ENCODE data around the gene FAM3A.
A peak's percentile ranks its signal among the peaks of the same experiment; 100 is the strongest.

The FAM3A gene

DNA sequence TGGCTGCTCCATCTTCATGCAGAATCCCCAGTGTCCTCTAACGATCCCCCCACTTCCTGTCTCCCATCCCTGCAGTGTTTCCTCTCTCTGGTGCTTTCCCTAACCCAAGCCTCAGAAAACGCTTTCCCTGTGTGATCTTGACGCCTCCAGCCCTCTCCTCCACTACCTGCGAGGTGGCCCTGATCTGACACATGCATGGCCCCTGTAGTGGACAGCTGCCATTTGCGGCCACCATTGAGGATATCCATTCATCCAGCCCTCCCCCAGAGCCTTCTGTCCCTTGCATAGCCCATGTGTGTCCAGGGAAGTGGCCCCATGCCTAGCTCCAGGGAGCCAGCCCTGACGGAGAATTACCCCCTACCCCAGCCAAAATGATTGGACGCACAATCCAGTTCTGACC lies 32.7 kb downstream of the FAM3A start:
- no peak for DNase-seq (ENCODE audit: extremely low read depth in 1 of 2, low read depth in 1 of 2)

DNA sequence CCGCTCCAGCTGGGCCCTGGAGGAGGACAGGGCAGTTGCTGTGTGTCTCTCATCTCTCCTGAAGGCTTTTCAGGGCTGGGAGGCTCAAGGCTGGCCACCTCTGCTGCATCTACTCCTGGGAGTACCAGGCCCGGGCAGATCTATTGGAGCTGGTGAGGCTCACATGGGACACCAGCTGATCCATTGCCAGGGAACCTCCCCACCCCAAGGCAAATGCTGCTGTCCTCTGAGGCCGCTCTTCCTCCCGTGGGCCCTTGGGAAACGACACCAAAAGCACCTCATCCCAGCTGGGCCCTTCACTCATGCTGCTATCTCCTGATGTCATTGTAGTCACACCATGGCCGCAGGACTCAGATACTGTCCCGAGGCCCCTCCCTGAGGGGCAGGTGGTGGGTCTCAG lies 33.2 kb downstream of the FAM3A start:
- DNase-seq (ENCODE audit: extremely low read depth in 1 of 2, low read depth in 1 of 2): no peak

DNA sequence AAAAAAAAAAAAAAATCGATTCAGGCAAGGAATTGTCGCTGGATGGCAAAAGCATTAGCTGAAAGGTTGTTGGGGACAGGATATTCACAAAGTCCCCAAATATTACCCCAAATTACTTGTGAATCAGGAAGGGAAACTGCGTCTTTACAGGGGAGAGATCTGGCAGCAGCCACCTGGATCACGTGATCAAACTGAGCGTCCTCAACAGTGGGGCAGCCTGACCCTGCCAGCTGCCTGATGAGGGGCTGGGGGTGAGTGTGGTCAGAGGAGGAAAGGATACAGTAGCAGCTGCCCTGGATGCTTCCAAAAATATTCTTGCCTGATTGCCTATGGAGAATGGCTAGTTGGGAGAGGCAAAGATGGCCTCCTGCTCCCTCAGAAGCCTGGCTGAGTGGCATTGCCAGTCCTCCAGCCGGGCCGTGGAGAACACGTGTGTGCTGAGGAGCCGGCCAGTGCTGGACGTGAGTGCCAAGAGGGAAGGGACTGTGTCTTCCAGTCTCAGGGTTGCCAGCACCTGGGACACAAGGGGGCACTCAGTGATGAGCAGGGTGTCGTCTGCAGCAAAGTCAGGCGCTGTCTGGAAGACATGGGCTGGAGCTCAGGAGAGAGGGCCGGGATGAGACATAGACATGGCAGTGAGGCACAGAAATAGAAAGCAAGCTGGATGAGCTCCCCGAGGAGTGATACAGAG lies 34.0 kb downstream of the FAM3A start:
- DNase-seq (ENCODE audit: extremely low read depth in 1 of 2, low read depth in 1 of 2): no peak

DNA sequence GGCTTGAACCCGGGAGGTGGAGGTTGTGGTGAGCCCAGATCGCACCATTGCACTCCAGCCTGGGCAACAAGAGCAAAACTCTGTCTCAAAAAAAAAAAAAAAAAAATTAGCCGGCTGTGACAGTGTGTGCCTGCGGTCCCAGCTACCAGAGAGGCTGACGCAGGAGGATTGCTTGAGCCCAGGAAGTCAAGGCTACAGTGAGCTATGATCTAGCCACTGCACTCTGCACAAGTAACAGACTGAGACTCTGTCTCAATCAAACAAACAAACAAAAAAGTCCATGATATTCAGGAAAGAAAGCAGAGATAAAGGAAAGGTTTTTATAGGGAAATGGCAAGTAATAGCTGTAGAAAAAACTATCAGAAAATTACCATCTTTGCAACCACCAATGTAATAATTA lies 34.8 kb downstream of the FAM3A start:
- DNase-seq (ENCODE audit: extremely low read depth in 1 of 2, low read depth in 1 of 2): no peak

DNA sequence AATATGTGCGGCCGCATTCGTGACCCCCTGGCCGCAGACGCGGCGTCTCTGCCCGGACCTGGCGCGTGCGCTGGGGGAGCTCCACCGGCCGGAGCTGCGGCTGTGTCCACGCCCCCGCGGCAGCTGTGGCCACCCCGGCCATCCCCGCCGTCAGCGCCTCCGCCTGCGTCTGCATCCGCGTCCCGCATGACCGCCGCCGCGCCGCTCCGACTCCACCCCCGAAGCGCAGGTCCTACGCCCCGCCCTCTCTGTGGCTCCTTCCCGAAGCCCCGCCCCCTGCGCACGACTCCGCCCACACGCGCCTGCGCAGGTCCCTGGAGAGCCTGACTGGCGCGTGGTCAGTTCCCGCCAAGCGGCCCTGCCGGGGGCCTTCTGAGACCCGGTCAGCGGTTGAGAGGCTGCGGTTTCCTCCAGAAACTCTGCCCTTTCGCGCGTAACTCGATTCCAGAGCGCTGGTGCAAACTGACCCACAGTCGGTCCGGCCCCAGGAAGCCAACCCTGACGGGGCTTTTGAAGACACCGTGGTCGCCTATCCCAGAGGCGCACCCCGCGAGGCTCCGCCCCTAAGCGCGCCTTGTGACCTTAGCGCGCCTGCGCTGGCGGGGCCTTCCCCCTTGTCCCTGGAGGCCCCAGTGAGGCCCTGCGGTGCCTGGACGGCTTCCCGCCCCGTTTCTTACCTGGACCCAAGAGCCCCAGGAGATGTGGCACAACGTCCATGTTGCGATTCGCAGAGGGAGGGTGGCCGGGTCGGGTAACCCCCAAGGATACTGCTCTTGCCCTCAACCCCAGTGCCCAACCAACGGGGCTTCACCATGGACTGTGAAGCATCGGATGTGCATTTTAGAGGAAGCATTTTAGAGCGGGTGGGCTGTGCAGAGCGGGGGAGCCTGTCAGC lies 37.1 kb downstream of the FAM3A start, which contains the start of gene LAGE3:
Gene LAGE3, minus strand, starts transcription at position 554 of the 895 bp plus-strand sequence. Its CDS starts 366 bp downstream, at position 188.
- peak; percentile 83 to 90 for DNase-seq (ENCODE audit: extremely low read depth in 1 of 2, low read depth in 1 of 2)

DNA sequence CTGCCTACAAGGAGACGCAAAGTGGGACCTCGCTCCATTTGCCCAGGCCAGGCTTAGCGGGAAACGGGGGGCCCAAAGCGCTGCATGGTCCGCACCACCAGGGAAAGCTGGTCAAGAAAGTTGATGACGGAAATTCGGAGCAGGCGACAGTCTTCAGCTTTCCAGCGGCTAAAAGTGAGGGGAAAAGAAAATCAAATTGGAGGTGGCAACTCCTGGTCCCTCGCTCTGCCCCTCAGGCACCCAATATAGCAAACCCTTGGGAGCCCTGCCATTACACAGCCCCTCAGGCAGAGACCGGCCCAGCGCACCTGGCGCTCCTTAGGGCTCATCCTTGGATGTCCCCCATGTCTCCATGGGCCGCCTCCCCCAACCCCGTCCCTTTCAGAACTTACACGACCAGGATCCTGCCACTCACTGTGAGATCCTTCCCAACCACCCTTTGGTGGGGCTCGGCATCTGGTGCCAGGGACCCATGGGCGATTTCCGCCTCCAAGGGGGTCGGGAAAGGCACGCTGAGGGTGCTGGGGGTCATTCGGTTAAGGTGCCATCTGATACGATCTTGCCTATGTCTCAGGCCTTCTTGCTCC lies 38.0 kb downstream of the FAM3A start:
- no peak for DNase-seq (ENCODE audit: extremely low read depth in 1 of 2, low read depth in 1 of 2)

DNA sequence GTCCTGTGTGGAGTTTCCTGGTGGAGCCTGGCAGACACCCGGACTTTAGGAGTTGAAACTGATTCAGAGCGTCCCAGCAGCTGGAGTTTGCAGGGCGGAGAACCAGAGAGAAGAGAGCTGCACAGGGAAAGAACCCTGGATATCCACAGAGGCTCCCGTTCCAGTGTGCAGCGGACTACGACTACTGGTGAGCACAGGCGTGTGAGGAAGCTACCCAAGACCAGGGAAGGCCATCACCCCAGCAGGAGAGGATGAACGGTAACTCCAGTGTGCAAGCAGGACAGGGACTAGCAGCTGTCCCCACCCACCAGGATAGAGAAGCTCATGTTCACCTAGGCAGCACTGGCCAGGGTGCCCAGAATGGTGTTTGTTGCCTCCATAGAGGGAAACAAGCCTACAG lies 39.2 kb downstream of the FAM3A start:
- DNase-seq (ENCODE audit: extremely low read depth in 1 of 2, low read depth in 1 of 2): no peak

DNA sequence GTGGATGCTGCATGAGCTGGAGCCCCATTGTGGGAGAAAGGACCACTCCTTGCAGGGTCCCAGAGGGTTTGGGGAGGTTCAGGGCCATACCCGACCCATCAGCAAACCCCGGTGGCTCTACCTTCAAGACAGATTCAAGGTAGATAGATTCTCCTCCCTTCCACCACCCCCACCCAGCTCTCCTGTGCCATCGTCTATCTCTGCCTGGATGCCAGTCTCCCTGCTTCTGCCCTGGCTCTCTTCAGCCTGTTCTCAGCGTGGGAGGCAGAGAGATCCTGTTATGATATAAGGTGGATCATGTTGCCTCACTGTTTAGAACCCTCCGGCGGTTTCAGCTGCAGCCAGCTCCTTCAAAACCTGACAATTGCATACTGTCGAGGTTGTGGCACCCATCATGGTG lies 42.3 kb downstream of the FAM3A start:
- no peak for DNase-seq (ENCODE audit: extremely low read depth in 1 of 2, low read depth in 1 of 2)

DNA sequence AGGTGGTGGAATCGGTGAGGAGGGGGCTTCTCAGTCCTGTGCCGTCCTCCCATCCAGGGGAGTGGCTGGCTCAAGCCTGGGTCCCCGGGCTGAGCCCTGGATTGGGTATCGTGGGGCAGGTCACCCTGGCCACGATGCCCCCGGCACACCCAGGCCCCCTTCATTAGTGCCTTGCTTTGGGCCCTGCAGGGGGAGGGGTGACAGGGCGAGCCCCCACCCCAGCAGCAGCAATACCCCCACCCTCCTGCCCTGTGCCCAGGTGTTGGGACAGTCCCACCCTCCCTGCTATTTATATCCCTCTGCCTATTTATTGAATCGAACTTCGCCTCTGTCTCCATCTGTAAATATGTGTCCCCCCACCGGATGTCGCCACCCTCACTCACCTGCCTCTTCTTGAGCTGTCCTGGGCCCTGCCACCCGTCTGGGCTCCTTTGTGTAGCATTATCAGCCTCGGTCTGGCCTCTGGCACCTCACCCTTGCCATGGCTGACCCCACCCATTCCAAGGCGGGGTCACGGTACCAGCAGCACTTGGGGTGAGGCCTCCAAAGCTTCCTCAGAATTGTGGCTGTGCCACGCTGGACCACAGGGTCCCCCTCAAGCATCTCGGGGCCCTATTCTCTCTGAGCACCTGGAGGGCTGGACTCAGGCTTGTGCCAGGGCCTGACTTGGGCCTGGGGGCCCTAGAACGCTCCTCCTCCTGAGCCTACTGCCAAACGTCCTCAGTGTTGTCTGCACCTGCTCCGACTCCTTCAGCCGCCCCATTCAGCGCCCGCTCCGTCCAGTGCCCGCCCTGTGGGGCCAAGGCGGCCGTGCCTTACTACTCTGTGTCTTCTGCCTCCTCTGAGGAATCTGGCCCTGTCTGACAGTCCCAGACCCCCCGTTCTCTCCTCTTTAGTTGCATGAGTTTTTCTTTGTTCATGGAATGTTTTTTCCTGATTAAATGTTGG lies 43.1 kb downstream of the FAM3A start:
- no peak for DNase-seq (ENCODE audit: extremely low read depth in 1 of 2, low read depth in 1 of 2)

DNA sequence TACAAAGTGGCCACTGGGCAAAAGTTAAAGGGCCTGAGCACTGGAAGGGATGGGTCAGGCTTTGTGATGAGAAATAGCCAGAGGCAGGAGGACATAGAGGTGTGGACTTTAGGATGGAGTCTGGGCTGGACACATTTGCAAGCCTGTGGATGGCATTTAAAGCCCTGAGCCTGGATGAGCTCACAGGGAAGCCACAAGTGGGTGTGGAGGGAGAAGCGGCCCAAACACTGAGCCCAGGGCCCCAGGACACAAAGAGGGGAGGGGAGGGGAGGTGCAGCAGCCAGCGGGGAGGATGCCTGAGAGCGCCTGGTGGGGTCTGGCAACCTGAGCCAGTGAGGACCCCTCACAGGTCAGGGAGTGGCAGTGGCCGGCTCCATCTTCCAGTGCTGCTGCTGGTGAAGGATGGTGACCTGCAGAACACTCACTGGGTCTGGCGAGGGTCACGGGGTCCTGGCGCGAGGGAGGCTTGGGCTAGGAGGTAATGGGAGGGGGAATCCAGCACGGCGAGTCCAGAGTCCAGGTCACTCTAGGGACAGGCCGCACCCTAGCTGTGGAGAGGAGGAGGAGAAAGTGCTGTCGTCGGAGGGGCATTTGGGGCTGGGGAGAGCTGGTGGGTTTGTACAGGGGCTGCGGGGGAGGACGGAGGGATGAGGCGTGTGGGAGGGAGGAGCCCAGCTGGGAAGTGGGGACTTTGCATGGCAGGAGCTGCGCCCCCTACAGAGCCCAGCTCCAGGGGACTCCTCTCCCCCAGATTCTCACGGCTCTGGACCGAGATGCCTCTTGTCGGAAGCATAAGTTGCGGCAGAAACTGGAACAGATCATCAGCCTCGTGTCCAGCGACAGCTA lies 44.0 kb downstream of the FAM3A start:
- DNase-seq (ENCODE audit: extremely low read depth in 1 of 2, low read depth in 1 of 2): no peak

DNA sequence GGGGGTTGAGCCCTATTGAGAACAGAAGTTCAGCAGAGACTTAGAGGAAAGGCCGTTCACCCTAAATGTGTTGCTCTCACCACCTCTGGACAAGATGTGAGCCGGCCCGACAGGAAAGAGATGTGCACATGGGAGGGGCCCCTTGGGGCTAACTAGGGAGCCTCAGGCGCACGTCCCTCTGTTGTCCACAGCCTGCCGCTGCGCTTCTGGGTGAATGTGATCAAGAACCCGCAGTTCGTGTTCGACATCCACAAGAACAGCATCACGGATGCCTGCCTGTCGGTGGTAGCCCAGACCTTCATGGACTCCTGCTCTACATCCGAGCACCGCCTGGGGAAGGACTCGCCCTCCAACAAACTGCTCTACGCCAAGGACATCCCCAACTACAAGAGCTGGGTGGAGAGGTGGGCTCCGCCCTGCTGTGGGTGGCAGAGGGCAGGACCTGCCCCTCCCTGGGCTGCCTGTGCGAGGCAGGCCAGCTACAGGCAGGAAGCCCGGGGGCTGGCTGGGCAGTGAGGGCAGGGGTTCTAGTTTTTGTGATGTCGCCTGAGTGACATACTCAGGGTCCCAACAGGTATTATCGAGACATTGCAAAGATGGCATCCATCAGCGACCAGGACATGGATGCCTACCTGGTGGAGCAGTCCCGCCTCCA lies 45.0 kb downstream of the FAM3A start:
- no peak for DNase-seq (ENCODE audit: extremely low read depth in 1 of 2, low read depth in 1 of 2)

DNA sequence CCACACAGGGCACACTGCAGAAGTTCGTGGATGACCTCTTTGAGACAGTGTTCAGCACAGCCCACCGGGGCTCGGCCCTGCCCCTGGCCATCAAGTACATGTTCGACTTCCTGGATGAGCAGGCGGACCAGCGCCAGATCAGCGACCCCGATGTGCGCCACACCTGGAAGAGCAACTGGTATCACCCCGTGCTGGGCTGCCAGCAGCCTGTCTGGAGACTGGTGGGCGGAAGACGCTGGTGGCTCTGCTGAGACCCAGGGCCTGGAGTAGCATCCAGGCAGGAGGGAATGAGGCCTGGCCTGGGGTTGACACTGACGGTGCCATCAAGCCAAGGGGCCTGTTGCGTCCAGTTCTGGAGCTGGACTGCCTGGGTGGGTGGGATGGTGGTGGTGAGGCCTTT lies 45.6 kb downstream of the FAM3A start:
- DNase-seq (ENCODE audit: extremely low read depth in 1 of 2, low read depth in 1 of 2): no peak

DNA sequence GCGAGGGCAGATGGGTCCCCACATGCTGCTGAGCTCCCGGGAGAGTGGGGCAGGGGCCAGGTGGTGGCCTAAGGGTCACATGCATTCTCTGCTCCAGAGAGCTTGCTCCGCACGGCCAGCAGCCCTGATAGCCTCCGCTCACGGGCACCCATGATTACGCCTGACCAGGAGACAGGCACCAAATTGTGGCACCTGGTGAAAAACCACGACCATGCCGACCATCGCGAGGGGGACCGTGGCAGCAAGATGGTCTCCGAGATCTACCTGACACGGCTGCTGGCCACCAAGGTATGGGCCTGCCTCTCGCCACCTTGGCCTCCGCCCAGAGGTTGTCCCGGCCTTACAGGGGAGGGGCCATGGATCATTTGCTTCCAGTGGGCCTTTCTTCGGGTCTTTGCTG lies 46.2 kb downstream of the FAM3A start:
- DNase-seq (ENCODE audit: extremely low read depth in 1 of 2, low read depth in 1 of 2): no peak

DNA sequence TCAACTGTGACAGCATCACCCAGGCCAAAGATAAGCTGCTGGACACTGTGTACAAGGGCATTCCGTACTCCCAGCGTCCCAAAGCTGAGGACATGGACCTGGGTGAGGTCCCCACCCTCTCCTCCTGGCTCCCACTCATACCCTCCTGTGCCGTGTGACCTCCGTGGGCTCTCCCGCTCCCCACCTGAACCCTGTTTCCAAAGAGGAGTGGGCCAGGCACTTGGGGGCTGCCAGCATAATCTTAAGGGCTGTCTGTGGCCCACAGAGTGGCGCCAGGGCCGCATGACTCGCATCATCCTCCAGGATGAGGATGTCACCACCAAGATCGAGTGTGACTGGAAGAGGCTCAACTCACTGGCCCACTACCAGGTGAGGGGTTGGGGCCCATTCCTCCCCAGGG lies 46.9 kb downstream of the FAM3A start:
- DNase-seq (ENCODE audit: extremely low read depth in 1 of 2, low read depth in 1 of 2): no peak

DNA sequence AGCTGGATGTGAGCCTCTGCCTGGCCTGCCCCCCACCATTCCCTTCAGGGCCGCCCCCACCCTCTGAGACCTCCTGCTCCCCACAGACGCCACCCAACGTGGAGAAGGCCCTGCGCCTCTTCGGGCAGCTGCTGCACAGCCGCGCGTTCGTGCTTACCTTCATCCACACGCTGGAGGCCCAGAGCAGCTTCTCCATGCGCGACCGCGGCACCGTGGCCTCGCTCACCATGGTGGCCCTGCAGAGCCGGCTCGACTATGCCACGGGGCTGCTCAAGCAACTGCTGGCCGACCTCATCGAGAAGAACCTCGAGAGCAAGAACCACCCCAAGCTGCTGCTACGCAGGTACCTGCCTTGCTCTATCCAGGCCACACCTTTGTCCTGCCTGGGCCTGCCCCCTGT lies 47.8 kb downstream of the FAM3A start:
- no peak for DNase-seq (ENCODE audit: extremely low read depth in 1 of 2, low read depth in 1 of 2)

DNA sequence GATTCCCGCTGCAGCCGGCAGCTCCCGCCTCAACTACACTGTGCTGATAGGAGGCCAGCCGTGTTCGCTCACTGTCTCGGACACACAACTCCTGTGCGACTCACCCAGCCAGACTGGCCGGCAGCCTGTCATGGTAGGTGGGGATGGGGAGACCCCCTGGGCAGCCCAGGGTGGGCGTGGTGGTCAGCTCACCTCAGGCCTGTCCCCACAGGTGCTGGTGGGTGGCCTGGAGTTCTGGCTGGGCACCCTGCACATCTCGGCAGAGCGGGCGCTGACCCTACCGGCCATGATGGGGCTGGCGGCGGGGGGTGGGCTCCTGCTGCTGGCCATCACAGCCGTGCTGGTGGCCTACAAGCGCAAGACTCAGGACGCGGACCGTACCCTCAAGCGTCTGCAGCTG lies 48.5 kb downstream of the FAM3A start:
- no peak for DNase-seq (ENCODE audit: extremely low read depth in 1 of 2, low read depth in 1 of 2)

DNA sequence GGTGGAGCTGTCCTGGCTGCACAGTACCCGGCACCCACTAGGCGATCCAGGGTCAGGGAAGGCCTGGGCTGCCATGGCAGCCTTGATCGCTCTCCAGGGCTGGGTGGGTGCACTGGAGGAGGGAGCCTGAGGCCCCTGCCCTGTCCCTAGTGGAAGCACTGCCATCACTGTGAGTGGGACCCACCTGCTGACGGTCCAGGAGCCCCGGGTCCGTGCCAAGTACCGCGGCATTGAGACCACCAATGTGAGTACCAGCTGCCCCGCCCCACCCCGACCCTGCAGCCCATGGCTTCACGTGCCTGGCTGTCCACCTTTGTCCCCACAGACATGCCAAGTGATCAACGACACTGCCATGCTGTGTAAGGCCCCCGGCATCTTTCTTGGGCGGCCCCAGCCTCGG lies 49.1 kb downstream of the FAM3A start:
- DNase-seq (ENCODE audit: extremely low read depth in 1 of 2, low read depth in 1 of 2): no peak

DNA sequence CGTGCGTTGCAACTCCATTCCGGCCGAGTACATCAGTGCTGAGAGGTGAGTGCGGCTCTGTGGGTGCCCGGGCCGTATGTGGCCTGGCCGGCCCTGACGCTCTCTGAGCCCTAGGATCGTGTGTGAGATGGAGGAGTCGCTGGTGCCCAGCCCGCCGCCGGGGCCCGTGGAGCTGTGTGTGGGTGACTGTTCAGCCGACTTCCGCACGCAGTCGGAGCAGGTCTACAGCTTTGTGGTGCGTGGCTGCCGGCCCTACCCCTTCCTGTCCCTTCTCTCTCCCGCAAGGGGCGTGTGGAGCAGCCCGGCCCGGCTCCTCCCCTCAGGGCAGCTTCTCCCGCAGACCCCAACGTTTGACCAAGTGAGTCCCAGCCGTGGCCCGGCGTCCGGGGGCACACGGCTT lies 50.0 kb downstream of the FAM3A start:
- DNase-seq (ENCODE audit: extremely low read depth in 1 of 2, low read depth in 1 of 2): no peak

DNA sequence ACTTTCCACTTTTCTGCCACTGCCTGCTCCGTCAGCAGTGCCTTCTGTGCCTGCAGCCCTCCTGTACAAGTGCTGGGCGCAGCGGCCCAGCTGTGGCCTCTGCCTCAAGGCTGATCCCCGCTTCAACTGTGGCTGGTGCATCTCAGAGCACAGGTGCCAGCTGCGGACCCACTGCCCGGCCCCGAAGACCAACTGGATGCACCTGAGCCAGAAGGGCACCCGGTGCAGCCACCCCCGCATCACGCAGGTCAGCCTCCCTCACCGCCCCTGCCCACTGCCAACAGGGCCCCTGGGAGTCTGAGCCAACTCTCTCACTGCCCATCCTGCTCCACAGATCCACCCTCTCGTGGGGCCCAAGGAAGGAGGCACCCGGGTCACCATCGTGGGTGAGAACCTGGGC lies 50.4 kb downstream of the FAM3A start:
- no peak for DNase-seq (ENCODE audit: extremely low read depth in 1 of 2, low read depth in 1 of 2)
